ENCODE measurements around the gene NPHS1.

NPHS1 gene

DNA sequence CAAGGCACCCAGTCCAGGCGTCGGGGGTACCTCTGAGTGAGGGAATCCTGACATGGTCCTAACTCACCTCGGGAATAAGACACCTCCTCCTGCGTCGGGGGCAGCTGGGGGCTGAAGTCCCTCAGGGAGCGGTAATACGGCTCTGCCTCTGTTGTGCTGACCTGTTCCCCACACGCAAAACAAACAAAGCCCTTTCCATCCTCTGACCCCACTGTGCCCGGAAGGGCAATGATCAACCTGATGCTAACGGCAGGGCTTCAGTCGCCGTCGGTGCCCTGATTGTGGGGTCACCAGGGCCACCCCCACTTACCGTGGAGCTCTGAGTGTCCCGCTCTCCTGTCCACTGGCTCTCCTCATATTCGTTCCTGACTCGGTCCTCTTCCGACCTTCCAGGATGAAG lies 21.3 kb downstream of the NPHS1 start:
- no peak overlapping the region for H3K4me2 ChIP-seq (ENCODE audit: low read length)
- H3K27ac ChIP-seq (ENCODE audit: low read depth, low read length, poor library complexity, severe bottlenecking) = no peak overlapping the region
- no peaks in the 10 kb centered on the region; the same call in 1 of the 2 replicates for H3K27me3 ChIP-seq (ENCODE audit: insufficient read depth, low read length)
- H3K79me2 ChIP-seq (ENCODE audit: insufficient read depth, low read length) = no peaks in the 10 kb centered on the region
- no peaks in the 10 kb centered on the region for H3F3A ChIP-seq (ENCODE audit: insufficient read depth, low read length)
- H3K9me2 ChIP-seq (ENCODE audit: low read depth, low read length) = no peaks in the 10 kb centered on the region
- no peak overlapping the region for H2AFZ ChIP-seq (ENCODE audit: low read length)
- H3K9me3 ChIP-seq (ENCODE audit: low read length) = no peaks in the 10 kb centered on the region
- H4K20me1 ChIP-seq (ENCODE audit: insufficient read depth, low read length) = no peaks in the 10 kb centered on the region
- no peak overlapping the region for H3K4me3 ChIP-seq (ENCODE audit: low read depth, low read length, poor library complexity, severe bottlenecking)
- H3K4me1 ChIP-seq (ENCODE audit: insufficient read depth, low read length, severe bottlenecking) = no peaks in the 10 kb centered on the region
- H3K36me3 ChIP-seq (ENCODE audit: insufficient read depth, low read length) = no peaks in the 10 kb centered on the region
- TF ChIP-seq EZH2 (IDR thresholded peaks at IDR 0.05; ENCODE audit: borderline replicate concordance, low read length) = no peak
- TF ChIP-seq, protein P1, sequence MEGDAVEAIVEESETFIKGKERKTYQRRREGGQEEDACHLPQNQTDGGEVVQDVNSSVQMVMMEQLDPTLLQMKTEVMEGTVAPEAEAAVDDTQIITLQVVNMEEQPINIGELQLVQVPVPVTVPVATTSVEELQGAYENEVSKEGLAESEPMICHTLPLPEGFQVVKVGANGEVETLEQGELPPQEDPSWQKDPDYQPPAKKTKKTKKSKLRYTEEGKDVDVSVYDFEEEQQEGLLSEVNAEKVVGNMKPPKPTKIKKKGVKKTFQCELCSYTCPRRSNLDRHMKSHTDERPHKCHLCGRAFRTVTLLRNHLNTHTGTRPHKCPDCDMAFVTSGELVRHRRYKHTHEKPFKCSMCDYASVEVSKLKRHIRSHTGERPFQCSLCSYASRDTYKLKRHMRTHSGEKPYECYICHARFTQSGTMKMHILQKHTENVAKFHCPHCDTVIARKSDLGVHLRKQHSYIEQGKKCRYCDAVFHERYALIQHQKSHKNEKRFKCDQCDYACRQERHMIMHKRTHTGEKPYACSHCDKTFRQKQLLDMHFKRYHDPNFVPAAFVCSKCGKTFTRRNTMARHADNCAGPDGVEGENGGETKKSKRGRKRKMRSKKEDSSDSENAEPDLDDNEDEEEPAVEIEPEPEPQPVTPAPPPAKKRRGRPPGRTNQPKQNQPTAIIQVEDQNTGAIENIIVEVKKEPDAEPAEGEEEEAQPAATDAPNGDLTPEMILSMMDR (IDR thresholded peaks at IDR 0.05; ENCODE audit: low read length) = no peak
- H3K9ac ChIP-seq (ENCODE audit: low read length) = no peak overlapping the region

- no peaks in the 10 kb centered on the region for H3K36me3 ChIP-seq (ENCODE audit: insufficient read depth, low read length)
- H3F3A ChIP-seq (ENCODE audit: insufficient read depth, low read length) = no peaks in the 10 kb centered on the region
- H3K4me1 ChIP-seq (ENCODE audit: insufficient read depth, low read length, severe bottlenecking) = no peaks in the 10 kb centered on the region
- H3K79me2 ChIP-seq (ENCODE audit: insufficient read depth, low read length) = no peaks in the 10 kb centered on the region
- H3K9ac ChIP-seq (ENCODE audit: low read length) = no peak overlapping the region
- no peaks in the 10 kb centered on the region for H3K27me3 ChIP-seq (ENCODE audit: insufficient read depth, low read length)
- no peaks in the 10 kb centered on the region for H4K20me1 ChIP-seq (ENCODE audit: insufficient read depth, low read length)
- no peak overlapping the region for H3K4me2 ChIP-seq (ENCODE audit: low read length)
- TF ChIP-seq, protein P1 (IDR thresholded peaks at IDR 0.05; ENCODE audit: low read length) = no peak
- TF ChIP-seq EZH2 (IDR thresholded peaks at IDR 0.05; ENCODE audit: borderline replicate concordance, low read length) = no peak
- no peaks in the 10 kb centered on the region for H3K9me2 ChIP-seq (ENCODE audit: low read depth, low read length)
- no peaks in the 10 kb centered on the region for H3K9me3 ChIP-seq (ENCODE audit: low read length)
- no peak overlapping the region for H3K27ac ChIP-seq (ENCODE audit: low read depth, low read length, poor library complexity, severe bottlenecking)
- H2AFZ ChIP-seq (ENCODE audit: low read length) = no peak overlapping the region
- no peak overlapping the region for H3K4me3 ChIP-seq (ENCODE audit: low read depth, low read length, poor library complexity, severe bottlenecking)
These were observed 23.5 kb downstream of the NPHS1 start for GRCh38 chr19:35828692-35829301.

DNA sequence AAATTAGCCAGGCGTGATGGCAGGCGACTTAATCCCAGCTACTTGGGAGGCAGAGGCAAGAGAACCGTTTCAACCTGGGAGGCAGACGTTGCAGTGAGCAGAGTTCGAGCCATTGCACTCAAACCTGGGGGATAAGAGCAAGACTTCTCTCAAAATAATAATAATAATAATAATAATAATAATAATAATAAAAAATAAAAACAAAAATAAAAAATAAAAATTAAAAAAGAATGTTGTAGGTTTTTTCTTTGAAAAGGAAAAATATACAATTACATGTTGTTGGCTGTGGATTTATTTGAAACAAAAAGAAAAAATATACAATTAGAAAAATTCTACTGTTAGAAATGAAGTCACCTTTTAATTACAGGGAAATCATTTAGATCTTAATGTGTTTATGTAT lies 28.2 kb downstream of the NPHS1 start:
- no peaks in the 10 kb centered on the region for H3K79me2 ChIP-seq (ENCODE audit: insufficient read depth, low read length)
- no peaks in the 10 kb centered on the region for H4K20me1 ChIP-seq (ENCODE audit: insufficient read depth, low read length)
- no peak overlapping the region for H3K9ac ChIP-seq (ENCODE audit: low read length)
- H3K4me3 ChIP-seq (ENCODE audit: low read depth, low read length, poor library complexity, severe bottlenecking) = no peak overlapping the region
- no peaks in the 10 kb centered on the region for H3K9me3 ChIP-seq (ENCODE audit: low read length)
- H3K4me1 ChIP-seq (ENCODE audit: insufficient read depth, low read length, severe bottlenecking) = no peaks in the 10 kb centered on the region
- no peak overlapping the region for H2AFZ ChIP-seq (ENCODE audit: low read length)
- H3K36me3 ChIP-seq (ENCODE audit: insufficient read depth, low read length) = no peaks in the 10 kb centered on the region
- no peak overlapping the region for H3K4me2 ChIP-seq (ENCODE audit: low read length)
- H3K27ac ChIP-seq (ENCODE audit: low read depth, low read length, poor library complexity, severe bottlenecking) = no peak overlapping the region
- H3K9me2 ChIP-seq (ENCODE audit: low read depth, low read length) = no peaks in the 10 kb centered on the region
- H3F3A ChIP-seq (ENCODE audit: insufficient read depth, low read length) = no peaks in the 10 kb centered on the region
- no peak for TF ChIP-seq EZH2 (IDR thresholded peaks at IDR 0.05; ENCODE audit: borderline replicate concordance, low read length)
- TF ChIP-seq, protein P1 (IDR thresholded peaks at IDR 0.05; ENCODE audit: low read length) = no peak
- H3K27me3 ChIP-seq (ENCODE audit: insufficient read depth, low read length) = no peaks in the 10 kb centered on the region
